ENCODE data around the gene TUT4.

- no peak for TF ChIP-seq CTCF (conservative IDR thresholded peaks at IDR 0.05; ENCODE audit: low read depth, low read length)
- no peak for TF ChIP-seq USF2 (IDR thresholded peaks at IDR 0.05; ENCODE audit: low read depth, low read length)
- no peak for TF ChIP-seq POLR2A (IDR thresholded peaks at IDR 0.05; ENCODE audit: low read depth, low read length)
- TF ChIP-seq SMC3 (IDR thresholded peaks at IDR 0.05; ENCODE audit: low read depth, low read length): no peak
- TF ChIP-seq CEBPB (IDR thresholded peaks at IDR 0.05; ENCODE audit: low read depth, low read length): peak; percentile 50; the same call in 1 of the 2 replicates
- TF ChIP-seq CHD1 (IDR thresholded peaks at IDR 0.05; ENCODE audit: low read depth, low read length): no peak
- TF ChIP-seq RFX5 (IDR thresholded peaks at IDR 0.05; ENCODE audit: low read depth, low read length): no peak
- TF ChIP-seq RAD21 (IDR thresholded peaks at IDR 0.05; ENCODE audit: low read length): no peak
- TF ChIP-seq MAZ (IDR thresholded peaks at IDR 0.05; ENCODE audit: borderline replicate concordance, low read depth, low read length): no peak
- no peak for TF ChIP-seq RCOR1 (IDR thresholded peaks at IDR 0.05; ENCODE audit: insufficient replicate concordance, low read length)
- TF ChIP-seq MXI1 (IDR thresholded peaks at IDR 0.05; ENCODE audit: borderline replicate concordance, low read depth, low read length): no peak
Measured at GRCh38 chr1:52534928-52535764, 17.7 kb downstream of the TUT4 start.
